ENCODE results near the gene CACNG4. TPM values are rescaled to one million over a fixed set of nuclear protein-coding genes. Genes with fewer than 3 reads are reported as not detected.
A peak's percentile ranks its signal among the peaks of the same experiment; 100 is the strongest.

The CACNG4 gene
- total RNA-seq, 2 experiments from 2014 or later = not detected

DNA sequence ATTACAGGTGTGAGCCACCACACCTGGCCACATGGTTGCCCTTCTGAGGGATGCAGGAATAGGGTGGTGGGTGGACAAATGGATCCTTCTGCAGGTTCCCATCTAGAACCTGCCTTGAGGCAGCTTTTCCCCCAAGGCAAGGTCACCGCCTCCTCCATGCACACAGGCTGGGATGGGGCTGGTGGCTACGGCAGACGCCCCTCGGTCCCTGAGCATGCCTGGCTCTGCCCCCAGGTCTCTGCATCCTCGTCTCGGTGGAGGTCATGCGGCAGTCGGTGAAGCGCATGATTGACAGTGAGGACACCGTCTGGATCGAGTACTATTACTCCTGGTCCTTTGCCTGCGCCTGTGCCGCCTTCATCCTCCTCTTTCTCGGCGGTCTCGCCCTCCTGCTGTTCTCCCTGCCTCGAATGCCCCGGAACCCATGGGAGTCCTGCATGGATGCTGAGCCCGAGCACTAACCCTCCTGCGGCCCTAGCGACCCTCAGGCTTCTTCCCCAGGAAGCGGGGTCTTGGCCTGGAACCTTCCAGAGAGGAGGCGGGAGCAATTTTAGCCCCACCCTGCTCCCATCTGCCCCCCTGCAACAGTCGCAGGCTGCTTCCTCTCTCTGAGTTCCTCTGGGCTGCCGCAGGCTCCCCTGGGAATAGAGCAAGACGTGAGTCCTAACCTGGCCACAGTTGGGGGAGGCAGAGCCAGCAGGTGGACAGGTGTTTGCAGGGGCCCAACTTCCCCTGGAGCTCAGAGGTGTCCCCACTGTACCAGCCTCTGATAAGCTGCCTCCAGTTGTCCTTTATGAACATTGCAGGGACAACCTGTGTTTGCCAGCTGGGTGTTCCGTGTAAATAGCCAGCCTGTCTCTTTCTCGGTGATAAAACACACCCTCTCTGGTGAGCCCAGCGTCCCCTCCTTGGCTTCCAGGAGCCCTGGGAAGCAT is 91.6 kb downstream of the CACNG4 start:
- intact Hi-C loops (cut with micrococcal nuclease; ENCODE audit: unreplicated experiment) = no loop called here

DNA sequence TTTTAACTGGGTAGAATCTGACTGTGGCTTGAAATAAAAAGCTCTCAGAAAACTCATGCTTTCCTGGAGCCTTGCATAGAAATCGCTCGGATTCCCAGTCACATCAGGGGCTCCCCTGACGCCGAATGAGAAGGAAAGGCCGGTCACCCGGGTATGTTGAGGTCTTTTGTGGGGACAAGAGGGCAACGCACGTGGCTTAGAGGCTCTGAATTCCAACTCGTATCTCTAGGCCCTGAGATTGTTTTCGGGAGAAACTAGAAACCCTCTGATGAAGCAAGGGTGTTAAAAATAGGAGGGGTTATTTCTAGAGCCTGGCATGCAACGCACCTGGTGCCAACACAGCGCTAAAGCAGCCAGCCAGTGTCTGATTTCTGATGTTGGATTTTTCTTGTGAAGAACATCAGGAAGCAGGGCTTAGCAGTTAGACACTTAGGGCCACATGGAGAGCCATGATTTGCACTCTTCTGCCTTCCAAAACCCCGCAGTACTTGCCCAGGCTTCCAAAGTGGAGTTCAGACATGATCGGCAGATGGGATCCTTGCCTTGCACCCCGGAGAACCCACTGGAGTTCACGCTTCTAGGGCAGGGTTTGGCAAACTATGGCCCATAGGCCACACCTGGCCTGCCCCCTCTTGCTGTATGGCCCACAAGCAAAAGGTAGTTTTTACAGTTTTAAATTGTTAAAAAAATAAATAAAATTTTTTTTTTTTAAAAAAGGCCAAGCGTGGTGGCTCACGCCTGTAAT is 92.4 kb downstream of the CACNG4 start:
- no TSS peak for BruUV-seq (replicated peaks)
- intact Hi-C loops (cut with micrococcal nuclease; ENCODE audit: unreplicated experiment) = no loop called here
- CTCF ChIA-PET (ENCODE audit: unreplicated experiment) = no interaction called here
- no peaks in the 10 kb centered on the region for H3K79me2 ChIP-seq (ENCODE audit: insufficient read depth, low read depth, low read length)
- no peaks in the 10 kb centered on the region for H3K9me3 ChIP-seq (ENCODE audit: low read length)
- POLR2A ChIA-PET = no interaction called here
- TF ChIP-seq, protein P1, sequence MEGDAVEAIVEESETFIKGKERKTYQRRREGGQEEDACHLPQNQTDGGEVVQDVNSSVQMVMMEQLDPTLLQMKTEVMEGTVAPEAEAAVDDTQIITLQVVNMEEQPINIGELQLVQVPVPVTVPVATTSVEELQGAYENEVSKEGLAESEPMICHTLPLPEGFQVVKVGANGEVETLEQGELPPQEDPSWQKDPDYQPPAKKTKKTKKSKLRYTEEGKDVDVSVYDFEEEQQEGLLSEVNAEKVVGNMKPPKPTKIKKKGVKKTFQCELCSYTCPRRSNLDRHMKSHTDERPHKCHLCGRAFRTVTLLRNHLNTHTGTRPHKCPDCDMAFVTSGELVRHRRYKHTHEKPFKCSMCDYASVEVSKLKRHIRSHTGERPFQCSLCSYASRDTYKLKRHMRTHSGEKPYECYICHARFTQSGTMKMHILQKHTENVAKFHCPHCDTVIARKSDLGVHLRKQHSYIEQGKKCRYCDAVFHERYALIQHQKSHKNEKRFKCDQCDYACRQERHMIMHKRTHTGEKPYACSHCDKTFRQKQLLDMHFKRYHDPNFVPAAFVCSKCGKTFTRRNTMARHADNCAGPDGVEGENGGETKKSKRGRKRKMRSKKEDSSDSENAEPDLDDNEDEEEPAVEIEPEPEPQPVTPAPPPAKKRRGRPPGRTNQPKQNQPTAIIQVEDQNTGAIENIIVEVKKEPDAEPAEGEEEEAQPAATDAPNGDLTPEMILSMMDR (conservative IDR thresholded peaks at IDR 0.05; ENCODE audit: low read length) = no peak
- DNase-seq (ENCODE audit: low spot score) = peak; percentile 16
- no peak overlapping the region for H3K4me3 ChIP-seq (ENCODE audit: low read depth, low read length, poor library complexity, severe bottlenecking)
- no peak overlapping the region for H2AFZ ChIP-seq (ENCODE audit: low read length)
- peak overlapping the region; percentile 36 for H3K27ac ChIP-seq (ENCODE audit: low read depth, low read length, poor library complexity, severe bottlenecking)
- peaks cover 13% of the 10 kb centered on the region for H3K4me1 ChIP-seq (ENCODE audit: insufficient read depth, low read length, poor library complexity, severe bottlenecking)
- H3K9me2 ChIP-seq (ENCODE audit: insufficient read depth, low read length) = no peaks in the 10 kb centered on the region
- no peaks in the 10 kb centered on the region for H3K36me3 ChIP-seq (ENCODE audit: insufficient read depth, low read length)
- no peaks in the 10 kb centered on the region for H4K20me1 ChIP-seq (ENCODE audit: insufficient read depth, low read length)
- peak overlapping the region; percentile 48 for H3K4me2 ChIP-seq (ENCODE audit: low read length)

More for the DNA sequence above, 91.6 kb downstream of the CACNG4 start:
- POLR2A ChIA-PET = no interaction called here
- no peaks in the 10 kb centered on the region for H4K20me1 ChIP-seq (ENCODE audit: insufficient read depth, low read length)
- H3K79me2 ChIP-seq (ENCODE audit: insufficient read depth, low read depth, low read length) = no peaks in the 10 kb centered on the region
- peak overlapping the region; percentile 36 for H3K27ac ChIP-seq (ENCODE audit: low read depth, low read length, poor library complexity, severe bottlenecking)
- TF ChIP-seq EZH2phosphoT487 (IDR thresholded peaks at IDR 0.05; ENCODE audit: borderline replicate concordance, low read depth, low read length) = no peak
- TF ChIP-seq, protein P1 (conservative IDR thresholded peaks at IDR 0.05; ENCODE audit: low read length) = no peak
- H3K36me3 ChIP-seq (ENCODE audit: insufficient read depth, low read length) = no peaks in the 10 kb centered on the region
- CTCF ChIA-PET (ENCODE audit: unreplicated experiment) = no interaction called here
- H3K4me1 ChIP-seq (ENCODE audit: insufficient read depth, low read length, poor library complexity, severe bottlenecking) = peaks cover 13% of the 10 kb centered on the region
- H3K9me3 ChIP-seq (ENCODE audit: low read length) = no peaks in the 10 kb centered on the region
- no peak overlapping the region for H2AFZ ChIP-seq (ENCODE audit: low read length)
- DNase-seq (ENCODE audit: low spot score) = peak; percentile 72
- H3K4me2 ChIP-seq (ENCODE audit: low read length) = peak overlapping the region; percentile 48
- BruUV-seq (replicated peaks) = no TSS peak
- no peaks in the 10 kb centered on the region for H3K9me2 ChIP-seq (ENCODE audit: insufficient read depth, low read length)
- H3K4me3 ChIP-seq (ENCODE audit: low read depth, low read length, poor library complexity, severe bottlenecking) = no peak overlapping the region
